DND-41 (cell line): ENCODE measurements around the gene MIEF1.

Source experiments
- ATAC-seq: fragments of 200-7000 bp; cut with Tn5 transposase; 3 replicates; pipeline ENCODE4 v1.9.1; 2021; ENCODE audit warnings: low read depth; ENCODE audit not compliant: insufficient read depth
- DNase-seq: peaks from one replicate; pipeline ENCODE4 v3.0.0-alpha.2; 2020
- H2AFZ ChIP-seq: 2 replicates; pipeline ENCODE4 v1.6.0; 2012; ENCODE audit warnings: low read depth, low read length
- H3K27ac ChIP-seq: 2 replicates; pipeline ENCODE4 v1.5.1; 2012; ENCODE audit warnings: low read length, inconsistent platforms
- H3K27me3 ChIP-seq: fragments of 200-600 bp; sonication (generic); 2 replicates; pipeline ENCODE4 v1.6.0; 2012; ENCODE audit warnings: low read length, mild to moderate bottlenecking, inconsistent platforms; ENCODE audit not compliant: insufficient read depth, poor library complexity
- H3K36me3 ChIP-seq: 2 replicates; pipeline ENCODE4 v1.5.1; 2012; ENCODE audit warnings: low read length, inconsistent platforms; ENCODE audit not compliant: insufficient read depth
- H3K4me1 ChIP-seq: 2 replicates; pipeline ENCODE4 v1.5.1; 2012; ENCODE audit warnings: mild to moderate bottlenecking, low read length; ENCODE audit not compliant: insufficient read depth
- H3K4me2 ChIP-seq: 2 replicates; pipeline ENCODE4 v1.6.0; 2012; ENCODE audit warnings: mild to moderate bottlenecking, moderate library complexity, low read length, inconsistent platforms; ENCODE audit not compliant: insufficient read depth
- H3K4me3 ChIP-seq, 2 experiments: fragments of 200-600 bp in 1 of 2; shearing (Covaris generic) in 1 of 2; 2 replicates each; pipeline ENCODE4 v1.5.1; 2012 to 2016; ENCODE audit warnings: inconsistent platforms in 2 of 2, low read length in 2 of 2, mild to moderate bottlenecking in 2 of 2, low read depth in 1 of 2, moderate library complexity in 1 of 2
- H3K79me2 ChIP-seq: 2 replicates; pipeline ENCODE4 v1.6.0; 2012; ENCODE audit warnings: low read length, inconsistent platforms; ENCODE audit not compliant: insufficient read depth
- H3K9ac ChIP-seq: 2 replicates; pipeline ENCODE4 v1.6.0; 2012; ENCODE audit warnings: low read depth, mild to moderate bottlenecking, inconsistent platforms, low read length, moderate library complexity
- H3K9me3 ChIP-seq: 2 replicates; pipeline ENCODE4 v1.5.1; 2012; ENCODE audit warnings: low read length, moderate library complexity, mild to moderate bottlenecking, inconsistent platforms; ENCODE audit not compliant: insufficient read depth, severe bottlenecking
- H4K20me1 ChIP-seq: 2 replicates; pipeline ENCODE4 v1.6.0; 2012; ENCODE audit warnings: low read length; ENCODE audit not compliant: insufficient read depth
- CTCF ChIP-seq: IDR thresholded peaks from 2 replicates; pipeline ENCODE4 v1.5.1; 2012; ENCODE audit warnings: borderline replicate concordance, low read length, moderate library complexity, mild to moderate bottlenecking; ENCODE audit not compliant: poor library complexity, severe bottlenecking; ENCODE audit errors: extremely low read depth
- EZH2 ChIP-seq: IDR thresholded peaks from 3 replicates; pipeline ENCODE4 v1.6.1; 2012; ENCODE audit warnings: borderline replicate concordance, low read depth, mild to moderate bottlenecking, moderate library complexity, low read length, inconsistent platforms; ENCODE audit not compliant: severe bottlenecking

MIEF1 gene

GRCh38 chr22:39567135-39567946 is 65.3 kb downstream of the MIEF1 start:
- peak; percentile 80 for DNase-seq
- H3K27me3 ChIP-seq, result no peaks in the 10 kb centered on the region
- peak; percentile 98 for ATAC-seq
- no peaks in the 10 kb centered on the region for H4K20me1 ChIP-seq
- H3K79me2 ChIP-seq, result no peaks in the 10 kb centered on the region
- H3K4me1 ChIP-seq, result peaks cover 22% of the 10 kb centered on the region
- peak overlapping the region; percentile 70 for H2AFZ ChIP-seq
- H3K27ac ChIP-seq, result peak overlapping the region; percentile 65
- H3K36me3 ChIP-seq, result no peaks in the 10 kb centered on the region
- H3K9me3 ChIP-seq, result no peaks in the 10 kb centered on the region
- TF ChIP-seq CTCF, result peak; percentile 69
- TF ChIP-seq EZH2, result no peak
- peak overlapping the region in 1 of 2 experiments; percentile 49; a peak in 2 of 4 replicates for H3K4me3 ChIP-seq
- peak overlapping the region; percentile 64 for H3K4me2 ChIP-seq
- peak overlapping the region; percentile 8; the same call in 1 of the 2 replicates for H3K9ac ChIP-seq
